Activated CD4-positive, CD25-positive, alpha-beta regulatory T cell (primary cell): ENCODE measurements around the gene MTRF1L.

Experiments
- DNase-seq, 4 experiments: peaks; one replicate each; lab custom pipeline; 2025; lab: John Stamatoyannopoulos, UW

Gene MTRF1L

GRCh38 chr6:153002613-153003365, at the start of gene MTRF1L:
MTRF1L (minus strand) TSS chr6:153002709; CDS start chr6:153002685, 24 bp downstream.
- DNase-seq = peak; percentile 50 to 70 (median 60)

- no peak for DNase-seq
Observed at GRCh38 chr6:153051801-153052200, 49.3 kb upstream of the MTRF1L start.

GRCh38 chr6:153048631-153049030, 46.1 kb upstream of the MTRF1L start:
- DNase-seq = no peak

- DNase-seq = no peak
Observed at GRCh38 chr6:153047386-153047785, 44.9 kb upstream of the MTRF1L start.

- no peak for DNase-seq
Observed at GRCh38 chr6:153045271-153045670, 42.8 kb upstream of the MTRF1L start.

GRCh38 chr6:153044295-153044694, 41.8 kb upstream of the MTRF1L start:
- no peak for DNase-seq

GRCh38 chr6:153043719-153044118, 41.2 kb upstream of the MTRF1L start:
- DNase-seq = no peak

GRCh38 chr6:153038378-153039057, 36.0 kb upstream of the MTRF1L start:
- DNase-seq = no peak

GRCh38 chr6:153034139-153034538, 31.6 kb upstream of the MTRF1L start:
- DNase-seq = no peak

- no peak for DNase-seq
Observed at GRCh38 chr6:153032255-153032882, 29.9 kb upstream of the MTRF1L start.

GRCh38 chr6:153031335-153031955, 28.9 kb upstream of the MTRF1L start:
- no peak for DNase-seq

- no peak for DNase-seq
Observed at GRCh38 chr6:153028963-153029362, 26.5 kb upstream of the MTRF1L start.

- DNase-seq = no peak
Observed at GRCh38 chr6:153028286-153028685, 25.8 kb upstream of the MTRF1L start.

- no peak for DNase-seq
Observed at GRCh38 chr6:153027480-153027879, 25.0 kb upstream of the MTRF1L start.

- no peak for DNase-seq
Observed at GRCh38 chr6:153024709-153025017, 22.2 kb upstream of the MTRF1L start.

- no peak for DNase-seq
Observed at GRCh38 chr6:153023977-153024708, 21.6 kb upstream of the MTRF1L start.

GRCh38 chr6:153018355-153018754, 15.8 kb upstream of the MTRF1L start:
- DNase-seq = no peak

- no peak for DNase-seq
Observed at GRCh38 chr6:153016846-153017245, 14.3 kb upstream of the MTRF1L start.

GRCh38 chr6:153015094-153015640, 12.7 kb upstream of the MTRF1L start:
- DNase-seq = no peak

- no peak for DNase-seq
Observed at GRCh38 chr6:153013438-153013837, 10.9 kb upstream of the MTRF1L start.

GRCh38 chr6:153012856-153013255, 10.3 kb upstream of the MTRF1L start:
- DNase-seq = no peak

- DNase-seq = no peak
Observed at GRCh38 chr6:153003366-153003690, 819 bp upstream of the MTRF1L start.
